A549 (cell line): Measurements from ENCODE around the gene FAM227B. TPM values are rescaled to one million over a fixed set of nuclear protein-coding genes. Genes with fewer than 3 reads are reported as not detected.

Experiments used
- ATAC-seq, 2 experiments: fragments of 200-7000 bp in 1 of 2; fragments of >200 bp in 1 of 2; cut with Nextera tagmentation in 1 of 2; cut with Tn5 transposase in 1 of 2; 3 replicates each; pipeline versions ENCODE4 v1.8.0 to v1.9.1; 2018 to 2020; ENCODE audit warnings: mild to moderate bottlenecking in 1 of 2, moderate library complexity in 1 of 2
- CTCF ChIA-PET: fragments of 300-600 bp; sonication (Branson Sonifier 250); formaldehyde crosslinking; extraction: SDS; loops from one replicate; lab custom pipeline; 2021; ENCODE audit warnings: antibody characterized with exemption, inconsistent platforms; lab: Yijun Ruan, JAX
- POLR2A ChIA-PET: fragments of 350-600 bp; formaldehyde crosslinking; extraction: SDS; loops from one replicate; lab custom pipeline; 2021; ENCODE audit warnings: antibody characterized with exemption, inconsistent platforms; lab: Yijun Ruan, JAX
- DNase-seq, 2 experiments: peaks; one replicate each; pipeline versions ENCODE4 v3.0.0 to v3.0.0-alpha.2; 2011 to 2016; ENCODE audit warnings: low read depth in 1 of 2, low spot score in 1 of 2
- FAIRE-seq: peaks from 2 replicates; lab custom pipeline; 2011; peaks lifted over from hg19 to GRCh38; lab: Jason Lieb, UNC
- H3K27ac ChIP-seq, 2 experiments: fragments of >200 bp; sonication (Bioruptor Twin); formaldehyde crosslinking; 3 replicates each; pipeline ENCODE4 v1.5.1; 2016 to 2017
- H3K4me1 ChIP-seq: fragments of >200 bp; sonication (Bioruptor Twin); formaldehyde crosslinking; 3 replicates; pipeline ENCODE4 v1.6.1; 2016
- H3K4me2 ChIP-seq: fragments of >200 bp; sonication (Bioruptor Twin); formaldehyde crosslinking; 3 replicates; pipeline ENCODE4 v1.6.1; 2016
- H3K4me3 ChIP-seq: fragments of >200 bp; sonication (Bioruptor Twin); formaldehyde crosslinking; 3 replicates; pipeline ENCODE4 v1.5.1; 2016
- H3K9me3 ChIP-seq: fragments of >200 bp; sonication (Bioruptor Twin); formaldehyde crosslinking; 3 replicates; pipeline ENCODE4 v1.6.1; 2016
- CHD4 ChIP-seq: fragments of 200-600 bp; sonication (generic); IDR thresholded peaks from 2 replicates; pipeline ENCODE4 v1.6.1; 2016; ENCODE audit warnings: antibody characterized with exemption, mild to moderate bottlenecking, borderline replicate concordance
- EHMT2 ChIP-seq: fragments of 200-600 bp; sonication (generic); IDR thresholded peaks from 2 replicates; pipeline ENCODE4 v1.6.1; 2016; ENCODE audit warnings: antibody characterized with exemption, low read depth, mild to moderate bottlenecking, moderate library complexity
- FOSB ChIP-seq: fragments of 250-450 bp; sonication (Bioruptor Pico); IDR thresholded peaks from 2 replicates; pipeline ENCODE4 v1.5.0; 2020; ENCODE audit warnings: mild to moderate bottlenecking, moderate library complexity
- HEYL ChIP-seq: fragments of 250-450 bp; sonication (Bioruptor Pico); IDR thresholded peaks from 2 replicates; pipeline ENCODE4 v1.8.0; 2021; ENCODE audit warnings: mild to moderate bottlenecking, moderate library complexity
- HOXB13 ChIP-seq: fragments of 250-450 bp; sonication (Bioruptor Pico); IDR thresholded peaks from 2 replicates; pipeline ENCODE4 v1.5.0; 2020; ENCODE audit warnings: low read depth, mild to moderate bottlenecking, moderate library complexity
- JUN ChIP-seq, 2 experiments: fragments of >200 bp; sonication (Bioruptor Twin); formaldehyde crosslinking; IDR thresholded peaks; 2 replicates in 1 of 2; 3 replicates in 1 of 2; pipeline ENCODE4 v1.6.1; 2016 to 2017
- KDM1A ChIP-seq: fragments of 200-600 bp; sonication (generic); IDR thresholded peaks from 2 replicates; pipeline ENCODE4 v1.6.1; 2016; ENCODE audit warnings: low read depth, mild to moderate bottlenecking
- KDM5A ChIP-seq: fragments of 200-600 bp; sonication (generic); IDR thresholded peaks from 2 replicates; pipeline ENCODE4 v1.6.1; 2016; ENCODE audit warnings: antibody characterized with exemption, mild to moderate bottlenecking
- MAZ ChIP-seq: fragments of 150-350 bp; IDR thresholded peaks from 2 replicates; pipeline ENCODE4 v1.6.1; 2014; ENCODE audit warnings: antibody characterized with exemption, low read depth, low read length, borderline replicate concordance
- NFE2L2 ChIP-seq: fragments of 150-350 bp; conservative IDR thresholded peaks from 2 replicates; pipeline ENCODE4 v1.6.1; 2014; ENCODE audit warnings: low read length
- RCOR1 ChIP-seq: fragments of 150-350 bp; IDR thresholded peaks from 2 replicates; pipeline ENCODE4 v1.6.1; 2014; ENCODE audit warnings: antibody characterized with exemption, low read length, low read depth
- SMC3 ChIP-seq: fragments of >200 bp; sonication (Bioruptor Twin); formaldehyde crosslinking; IDR thresholded peaks from 3 replicates; pipeline ENCODE4 v1.6.1; 2018; ENCODE audit warnings: inconsistent platforms
- SREBF2 ChIP-seq: fragments of 450-650 bp; IDR thresholded peaks from 2 replicates; pipeline ENCODE4 v1.6.1; 2014; ENCODE audit warnings: mild to moderate bottlenecking, moderate library complexity
- ZC3H11A ChIP-seq: fragments of 450-650 bp; IDR thresholded peaks from 2 replicates; pipeline ENCODE4 v1.6.1; 2014; ENCODE audit warnings: antibody characterized with exemption, mild to moderate bottlenecking
- WGBS: methylation state at CpG from one replicate; pipeline ENCODE4 v1.1.6; 2017; ENCODE audit errors: missing lambda C conversion rate; 5-methylcytosine and 5-hydroxymethylcytosine counted together
- polyA plus RNA-seq, 4 experiments: library from polyadenylated mRNA; depleted of rRNA in 3 of 4; stranded (reverse); fragments of >200 nt; fragmentation: RNase III in 1 of 4; extraction: RNeasy Plus Mini Kit Qiagen cat#74134 plus additional on column Dnase treatment in 1 of 4; gene quantifications; 2 replicates in 3 of 4; 3 replicates in 1 of 4; pipeline ENCODE4 v1.2.3, GENCODE V29; 2011 to 2017
- TF ChIP-seq, protein P1 (sequence below): fragments of >200 bp; sonication (Bioruptor Twin); formaldehyde crosslinking; IDR thresholded peaks from 2 replicates; pipeline ENCODE4 v1.6.1; 2016
- TF ChIP-seq, protein P2 (sequence below): IDR thresholded peaks from 2 replicates; pipeline ENCODE4 v1.6.1; 2012; ENCODE audit warnings: low read depth, borderline replicate concordance
- TF ChIP-seq, protein P3 (sequence below): fragments of >200 bp; sonication (Bioruptor Twin); formaldehyde crosslinking; IDR thresholded peaks from 3 replicates; pipeline ENCODE4 v1.5.1; 2016

FAM227B gene
- polyA plus RNA-seq, 2 of the 4 experiments (the other 2 are of a cell fraction): 1.9 to 3.7 TPM

DNA sequence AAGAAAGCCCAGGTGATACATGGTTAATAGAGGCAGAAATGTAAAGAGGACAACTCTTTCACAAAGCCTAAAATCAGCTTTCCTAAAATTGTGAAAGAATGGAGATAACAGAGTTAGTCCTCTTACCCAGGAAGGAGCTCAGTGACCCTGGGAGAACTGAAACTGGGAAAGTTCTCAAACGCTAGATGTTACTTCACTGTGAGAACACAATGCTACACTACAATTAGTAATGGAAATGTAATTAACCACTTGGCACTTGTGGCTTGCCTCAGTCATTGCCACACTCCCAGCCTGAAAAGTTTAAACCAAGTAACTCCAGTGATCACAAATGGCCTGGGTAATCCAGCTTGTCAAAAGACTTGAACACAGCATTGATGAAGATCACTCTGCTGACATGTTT, 300.3 kb downstream of the FAM227B start:
- no peak for FAIRE-seq
- WGBS: 90% methylated on average over 1 of the region's 1 CpG
- TF ChIP-seq HOXB13 (no peak), CHD4 (no peak), NFE2L2 (no peak), KDM5A (no peak), KDM1A (no peak), SREBF2 (no peak), JUN (IDR thresholded peaks at IDR 0.05) (no peak), FOSB (CRISPR knock-in tag) (no peak)
- TF ChIP-seq, protein P1, sequence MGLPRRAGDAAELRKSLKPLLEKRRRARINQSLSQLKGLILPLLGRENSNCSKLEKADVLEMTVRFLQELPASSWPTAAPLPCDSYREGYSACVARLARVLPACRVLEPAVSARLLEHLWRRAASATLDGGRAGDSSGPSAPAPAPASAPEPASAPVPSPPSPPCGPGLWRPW: no peak
- TF ChIP-seq, protein P2, sequence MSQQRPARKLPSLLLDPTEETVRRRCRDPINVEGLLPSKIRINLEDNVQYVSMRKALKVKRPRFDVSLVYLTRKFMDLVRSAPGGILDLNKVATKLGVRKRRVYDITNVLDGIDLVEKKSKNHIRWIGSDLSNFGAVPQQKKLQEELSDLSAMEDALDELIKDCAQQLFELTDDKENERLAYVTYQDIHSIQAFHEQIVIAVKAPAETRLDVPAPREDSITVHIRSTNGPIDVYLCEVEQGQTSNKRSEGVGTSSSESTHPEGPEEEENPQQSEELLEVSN: no peak
- TF ChIP-seq, protein P3, sequence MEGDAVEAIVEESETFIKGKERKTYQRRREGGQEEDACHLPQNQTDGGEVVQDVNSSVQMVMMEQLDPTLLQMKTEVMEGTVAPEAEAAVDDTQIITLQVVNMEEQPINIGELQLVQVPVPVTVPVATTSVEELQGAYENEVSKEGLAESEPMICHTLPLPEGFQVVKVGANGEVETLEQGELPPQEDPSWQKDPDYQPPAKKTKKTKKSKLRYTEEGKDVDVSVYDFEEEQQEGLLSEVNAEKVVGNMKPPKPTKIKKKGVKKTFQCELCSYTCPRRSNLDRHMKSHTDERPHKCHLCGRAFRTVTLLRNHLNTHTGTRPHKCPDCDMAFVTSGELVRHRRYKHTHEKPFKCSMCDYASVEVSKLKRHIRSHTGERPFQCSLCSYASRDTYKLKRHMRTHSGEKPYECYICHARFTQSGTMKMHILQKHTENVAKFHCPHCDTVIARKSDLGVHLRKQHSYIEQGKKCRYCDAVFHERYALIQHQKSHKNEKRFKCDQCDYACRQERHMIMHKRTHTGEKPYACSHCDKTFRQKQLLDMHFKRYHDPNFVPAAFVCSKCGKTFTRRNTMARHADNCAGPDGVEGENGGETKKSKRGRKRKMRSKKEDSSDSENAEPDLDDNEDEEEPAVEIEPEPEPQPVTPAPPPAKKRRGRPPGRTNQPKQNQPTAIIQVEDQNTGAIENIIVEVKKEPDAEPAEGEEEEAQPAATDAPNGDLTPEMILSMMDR: no peak

DNA sequence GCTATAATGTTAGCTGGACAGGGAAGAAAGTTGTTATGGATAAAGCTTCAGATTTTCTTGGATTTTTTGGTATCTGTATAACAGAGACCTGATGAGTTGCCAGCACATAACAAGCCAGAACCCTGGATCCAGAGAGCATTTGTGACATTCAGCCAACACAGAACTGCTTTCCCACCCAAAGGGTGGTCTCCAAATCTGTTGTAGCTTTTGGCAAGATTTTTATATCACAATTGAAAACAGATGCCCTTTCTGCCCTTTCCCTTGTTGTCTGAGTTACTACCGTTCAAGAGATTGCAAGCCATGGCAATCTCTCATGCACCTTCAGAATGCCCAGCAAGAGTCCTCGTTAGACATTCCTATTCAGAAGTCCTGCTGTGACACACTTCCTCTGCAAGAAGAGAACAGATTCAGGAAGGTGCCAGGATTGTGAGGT, 305.2 kb downstream of the FAM227B start:
- ATAC-seq: no peak
- POLR2A ChIA-PET: no interaction called here
- CTCF ChIA-PET: no interaction called here
- no peak for TF ChIP-seq EHMT2
- WGBS: 81% methylated on average over 2 of the region's 2 CpGs
- no peak overlapping the region for H3K27ac ChIP-seq
- DNase-seq: no peak
- no peaks in the 10 kb centered on the region for H3K9me3 ChIP-seq
- no peak overlapping the region for H3K4me3 ChIP-seq
- no peak for FAIRE-seq
- no peak overlapping the region for H3K4me2 ChIP-seq
- H3K4me1 ChIP-seq: peaks cover 5% of the 10 kb centered on the region; the same call in 1 of the 3 replicates

More for the DNA sequence above, 300.3 kb downstream of the FAM227B start:
- Histone ChIP-seq H3K4me1 (no peaks in the 10 kb centered on the region), H3K9me3 (no peaks in the 10 kb centered on the region), H3K4me3 (no peak overlapping the region), H3K27ac (no peak overlapping the region), H3K4me2 (no peak overlapping the region)
- ChIA-PET POLR2A (no interaction called here), CTCF (no interaction called here)
- DNase-seq: no peak
- no peak for ATAC-seq

DNA sequence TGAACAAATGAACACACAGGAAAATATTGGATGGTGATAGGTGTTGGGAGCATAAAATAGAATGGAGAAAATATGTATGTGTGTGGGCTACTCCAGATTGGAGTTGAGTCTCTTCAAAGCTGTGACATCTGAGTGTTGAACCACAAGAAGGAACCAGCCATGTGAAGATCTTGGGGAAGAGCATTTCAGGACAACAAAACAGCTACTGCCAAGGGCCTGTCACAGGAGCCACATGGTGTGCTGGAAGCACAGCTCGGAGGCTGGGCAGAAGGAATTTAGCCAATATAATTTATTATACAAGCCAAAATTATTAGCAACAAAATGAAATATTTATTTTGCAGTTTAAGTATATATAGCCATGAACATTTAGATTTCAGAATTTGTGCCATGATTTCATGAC, 305.9 kb downstream of the FAM227B start:
- FAIRE-seq: no peak
- ATAC-seq: no peak
- no peak for DNase-seq
- no peaks in the 10 kb centered on the region for H3K9me3 ChIP-seq
- H3K27ac ChIP-seq: no peak overlapping the region
- POLR2A ChIA-PET: no interaction called here
- CTCF ChIA-PET: no interaction called here
- H3K4me2 ChIP-seq: no peak overlapping the region
- TF ChIP-seq, protein P2: no peak
- TF ChIP-seq HEYL (CRISPR knock-in tag): no peak
- TF ChIP-seq, protein P1: no peak
- no peak for TF ChIP-seq MAZ
- no peak for TF ChIP-seq SMC3
- TF ChIP-seq ZC3H11A: no peak
- TF ChIP-seq RCOR1: no peak
- H3K4me3 ChIP-seq: no peak overlapping the region
- WGBS: 88% methylated on average over 1 of the region's 1 CpG
- peaks cover 5% of the 10 kb centered on the region; the same call in 1 of the 3 replicates for H3K4me1 ChIP-seq
